ENCODE measurements around the gene PDSS2.
"Not testable (repeated sequence)": the region's sequence is repeated elsewhere in the genome, so short reads cannot be mapped to it uniquely, and the experiment has no call there.

The PDSS2 gene

GRCh38 chr6:107140581-107140980 is 318.8 kb downstream of the PDSS2 start:
- DNase-seq: no peak

- DNase-seq: not testable (repeated sequence)
Observed at GRCh38 chr6:107136324-107136723, 323.0 kb downstream of the PDSS2 start.

DNA sequence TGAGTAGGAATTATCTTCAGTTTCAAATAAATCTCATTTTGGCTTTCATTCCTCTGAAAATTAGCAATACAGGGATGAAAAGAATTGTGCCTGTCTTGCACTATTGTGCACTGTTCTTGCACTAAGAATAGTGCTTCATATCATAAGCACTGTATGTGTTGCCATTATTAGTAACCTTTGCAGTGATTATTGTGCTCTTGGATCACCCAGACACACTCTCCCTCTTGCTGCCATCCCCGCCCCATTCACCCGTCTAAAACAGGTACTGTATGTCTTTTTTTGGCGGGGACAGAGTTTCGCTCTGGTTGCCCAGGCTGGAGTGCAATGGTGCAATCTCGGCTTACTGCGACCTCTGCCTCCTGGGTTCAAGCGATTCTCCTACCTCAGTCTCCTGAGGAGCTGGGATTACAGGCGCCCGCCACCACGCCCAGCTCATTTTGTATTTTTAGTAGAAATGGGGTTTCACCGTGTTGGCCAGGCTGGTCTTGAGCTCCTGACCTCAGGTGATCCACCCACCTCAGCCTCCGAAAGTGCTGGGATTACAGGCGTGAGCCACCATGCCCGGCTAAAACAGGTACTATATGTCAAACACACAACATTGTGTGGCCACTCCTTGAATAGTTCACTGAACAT is 324.2 kb downstream of the PDSS2 start:
- not testable (repeated sequence) for DNase-seq

DNA sequence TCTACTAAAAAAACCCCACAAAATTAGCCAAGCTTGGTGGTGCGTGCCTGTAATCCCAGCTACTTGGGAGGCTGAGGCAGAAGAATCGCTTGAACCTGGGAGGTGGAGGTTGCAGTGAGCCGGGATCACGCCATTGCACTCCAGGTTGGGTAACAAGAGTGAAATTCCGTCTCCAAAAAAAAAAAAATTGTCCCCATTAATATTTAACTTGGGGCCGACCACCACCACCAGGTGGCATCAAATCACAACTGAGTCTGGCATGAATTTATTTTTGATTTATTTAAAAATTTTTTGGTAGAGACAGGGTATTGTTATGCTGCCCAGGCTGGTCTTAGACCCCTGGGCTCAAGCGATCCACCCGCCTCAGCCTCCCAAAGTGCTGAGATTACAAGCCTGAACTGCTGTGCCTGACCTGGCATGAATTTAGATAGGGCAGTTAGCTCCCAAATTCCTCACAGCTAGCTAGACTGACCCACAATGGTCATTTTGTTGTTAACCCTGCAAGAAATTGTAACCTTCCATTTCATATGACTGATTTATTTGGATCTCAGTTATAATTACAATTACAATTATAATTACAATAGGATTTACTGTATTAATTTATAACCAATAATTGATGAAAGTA is 326.9 kb downstream of the PDSS2 start:
- no peak for DNase-seq

DNA sequence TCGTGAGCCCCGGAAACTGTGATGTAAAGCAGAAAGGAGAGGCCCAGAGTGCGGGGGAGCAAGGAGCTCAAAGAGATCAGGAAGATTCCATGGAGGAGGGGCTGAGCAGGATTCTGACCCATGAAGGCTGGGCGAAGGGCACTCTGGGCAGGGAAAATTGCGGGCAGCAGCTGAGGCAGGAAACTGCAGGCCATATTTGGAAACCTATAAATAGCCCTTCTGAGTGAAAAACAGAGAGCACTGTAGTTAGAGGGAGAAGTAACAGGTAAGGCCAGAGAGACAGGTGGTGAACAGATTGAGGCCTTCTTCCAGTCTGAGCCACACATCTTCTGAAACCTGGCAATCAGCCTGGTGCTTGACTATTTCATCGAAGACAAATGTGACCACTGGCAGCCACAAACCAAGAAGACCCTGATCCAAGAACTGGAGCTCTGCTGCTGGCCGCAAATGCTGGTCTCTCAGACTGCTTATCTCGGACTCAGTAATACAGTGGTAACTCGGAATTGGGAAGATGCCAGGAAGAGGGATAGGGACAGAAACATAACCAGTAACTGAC is 329.9 kb downstream of the PDSS2 start:
- DNase-seq: no peak

GRCh38 chr6:107128577-107128976 is 330.8 kb downstream of the PDSS2 start:
- no peak for DNase-seq

- no peak for DNase-seq
Observed at GRCh38 chr6:107128175-107128574, 331.2 kb downstream of the PDSS2 start.

- no peak for DNase-seq
Observed at GRCh38 chr6:107125771-107126170, 333.6 kb downstream of the PDSS2 start.

GRCh38 chr6:107124934-107125348 is 334.4 kb downstream of the PDSS2 start:
- no peak for DNase-seq

GRCh38 chr6:107123501-107123900 is 335.9 kb downstream of the PDSS2 start:
- no peak for DNase-seq

- DNase-seq: no peak
Observed at GRCh38 chr6:107122748-107123147, 336.6 kb downstream of the PDSS2 start.

DNA sequence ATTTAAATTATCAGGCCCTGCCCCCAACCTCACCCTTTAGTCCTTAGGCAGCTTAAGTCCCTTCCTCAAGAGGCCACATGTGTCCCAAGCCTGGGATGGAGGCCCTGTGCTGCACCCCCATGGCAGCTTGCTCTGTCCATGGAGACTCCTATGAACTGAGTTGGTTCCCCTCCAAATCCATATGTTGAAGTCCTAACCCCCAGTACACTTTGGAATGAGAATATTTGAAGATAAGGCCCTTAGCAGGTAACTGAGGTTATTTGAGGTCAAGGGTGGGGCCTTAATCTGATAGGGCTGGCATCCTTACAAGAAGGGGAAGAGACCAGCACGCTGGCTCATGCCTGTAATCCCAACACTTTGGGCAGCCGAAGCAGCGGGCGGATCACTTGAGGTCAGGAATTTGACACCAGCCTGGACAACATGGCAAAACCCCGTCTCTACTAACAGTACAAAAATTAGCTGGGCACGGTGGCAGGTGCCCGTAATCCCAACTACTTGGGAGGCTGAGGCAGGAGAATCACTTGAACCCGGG is 337.3 kb downstream of the PDSS2 start:
- no peak for DNase-seq

DNA sequence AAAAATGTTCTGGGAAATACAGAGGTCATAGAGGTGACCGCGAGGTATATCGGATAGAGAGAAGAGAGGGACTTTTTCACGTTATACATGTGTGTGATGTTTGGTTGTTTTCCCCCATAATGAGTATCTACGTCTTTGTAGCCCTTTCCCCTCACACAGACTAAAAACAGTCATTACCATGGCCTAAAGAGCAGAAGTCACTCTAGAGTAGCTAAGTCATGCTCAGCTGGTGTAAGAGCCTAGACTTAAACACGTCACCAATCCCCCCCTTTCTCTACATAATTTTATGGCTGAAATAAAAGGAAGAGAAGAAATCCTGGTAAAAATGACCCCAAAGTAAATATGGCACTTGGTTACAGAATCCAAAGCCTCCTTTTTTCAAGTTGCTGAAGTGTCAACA is 338.1 kb downstream of the PDSS2 start:
- DNase-seq: no peak

GRCh38 chr6:107120404-107120803 is 339.0 kb downstream of the PDSS2 start:
- DNase-seq: no peak

DNA sequence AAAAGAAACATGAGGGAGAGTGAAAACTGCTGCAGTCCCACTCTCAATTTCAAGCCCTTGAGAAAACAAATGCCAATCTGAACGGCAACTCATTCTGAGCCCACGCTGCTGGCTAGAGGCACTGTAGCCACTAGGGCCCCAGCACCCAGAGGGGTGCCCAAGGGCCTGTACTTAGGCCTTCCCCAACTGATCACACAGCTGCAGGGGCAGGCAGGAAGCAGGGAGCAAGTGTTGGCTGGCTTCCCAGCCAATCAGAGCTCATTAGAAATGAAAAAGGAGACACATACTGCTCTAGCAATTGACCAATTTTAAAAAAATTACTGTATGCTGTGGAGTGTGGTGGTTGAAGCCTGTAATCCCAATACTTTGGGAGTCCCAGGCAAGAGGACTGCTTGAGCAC is 340.4 kb downstream of the PDSS2 start:
- no peak for DNase-seq

- DNase-seq: not testable (repeated sequence)
Observed at GRCh38 chr6:107118540-107118939, 340.8 kb downstream of the PDSS2 start.

DNA sequence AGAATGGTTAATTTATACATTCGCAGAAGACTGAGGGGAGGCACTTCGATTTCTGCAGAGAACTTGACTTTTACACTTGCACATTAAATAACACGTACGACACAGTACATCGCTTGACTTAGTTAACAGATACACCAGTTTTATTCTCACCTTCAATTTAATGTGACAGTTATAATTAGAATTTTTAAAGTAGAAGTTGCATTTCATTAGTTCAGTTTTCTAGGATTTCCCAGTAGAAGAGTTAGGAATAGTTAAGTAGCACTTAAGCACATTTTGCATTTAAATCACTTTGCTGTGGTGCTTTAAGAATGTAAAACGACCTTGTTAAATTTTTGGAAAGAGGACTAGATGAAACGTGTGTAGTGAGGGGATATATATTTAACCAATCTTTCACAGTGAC is 342.4 kb downstream of the PDSS2 start:
- DNase-seq: no peak

DNA sequence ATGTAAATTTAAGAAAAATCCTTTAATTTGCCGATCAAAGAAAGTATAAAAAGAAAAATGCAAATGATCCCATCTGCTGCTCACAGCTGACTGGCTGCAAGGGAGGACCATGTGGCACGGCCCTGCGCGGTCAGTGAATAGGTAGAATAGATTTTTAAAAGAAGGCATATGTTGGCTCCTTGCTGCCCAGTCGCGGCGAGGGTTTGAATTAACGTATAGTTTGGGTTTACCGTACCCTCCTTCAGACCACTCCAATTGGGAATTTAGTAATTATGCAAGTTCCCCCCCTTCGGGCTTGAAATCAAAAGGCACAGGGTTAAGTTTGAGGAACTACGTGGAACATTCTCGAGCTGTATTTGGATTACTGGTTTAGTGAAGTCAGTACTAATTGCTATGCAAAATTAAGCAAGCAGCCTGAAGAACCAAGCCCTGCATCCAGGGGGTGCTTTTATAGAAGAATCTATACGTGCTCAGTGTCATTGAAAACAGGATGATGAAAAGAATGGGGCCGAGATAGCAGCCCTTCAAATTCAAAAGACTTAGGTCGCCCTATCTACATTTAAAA is 343.0 kb downstream of the PDSS2 start:
- DNase-seq: no peak

- no peak for DNase-seq
Observed at GRCh38 chr6:107115695-107116327, 343.6 kb downstream of the PDSS2 start.

DNA sequence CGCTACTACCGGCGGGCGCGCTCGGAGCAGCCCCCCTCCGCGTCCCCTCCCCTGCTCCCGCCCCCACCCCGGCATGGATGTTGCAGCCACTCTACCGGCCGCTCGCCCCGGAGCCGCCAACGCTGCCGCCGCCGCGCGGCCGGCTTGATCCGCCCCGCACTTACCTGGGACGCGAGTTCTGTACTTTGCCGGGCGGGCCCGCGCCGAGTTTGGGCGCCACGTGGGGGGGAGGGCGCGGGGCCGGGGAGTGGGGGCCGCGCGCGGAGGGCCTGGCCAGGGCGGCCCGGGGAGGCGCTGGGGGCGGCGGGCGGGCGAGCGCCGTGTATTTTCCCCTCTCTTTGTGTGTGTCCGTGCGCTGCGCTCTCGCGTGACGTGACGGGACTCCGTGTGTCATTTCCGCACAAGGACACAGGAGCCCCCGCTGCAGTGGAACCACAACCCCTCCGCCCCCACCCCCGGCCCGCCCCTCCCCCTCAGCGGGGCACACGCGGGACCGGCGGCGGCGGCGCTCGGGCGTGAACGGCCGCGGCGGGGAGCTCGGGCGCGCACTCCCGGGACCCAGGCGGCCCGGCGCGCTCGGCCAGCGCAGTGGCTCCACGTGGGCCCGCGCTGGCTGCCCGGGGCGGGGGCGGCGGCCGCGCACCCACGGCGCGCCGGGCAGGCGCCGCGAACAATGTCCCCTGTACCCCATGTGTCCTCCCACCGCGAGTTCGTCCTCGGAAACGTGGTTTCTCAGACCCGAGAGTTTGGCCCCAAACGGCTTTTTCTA is 344.3 kb downstream of the PDSS2 start, which contains the start of gene BEND3:
Gene BEND3 (minus strand): TSS at position 590 of the 769 bp plus-strand sequence. CDS start 16,230 bp downstream, outside the sequence.
- no peak for DNase-seq

- no peak for DNase-seq
Observed at GRCh38 chr6:107114213-107114925, 345.0 kb downstream of the PDSS2 start.

GRCh38 chr6:107110200-107110599 is 349.2 kb downstream of the PDSS2 start:
- no peak for DNase-seq

All from NCI-H187 treated with DMSO at 0.1 percent for 48 hours (cell line).